Hepatocyte (in vitro differentiated cells): Measurements from ENCODE around the gene HIGD1C.

Experiments
- EZH2 ChIP-seq: fragments of 200-600 bp; sonication (generic); IDR thresholded peaks from 2 replicates; pipeline ENCODE4 v1.6.1; 2016; ENCODE audit warnings: antibody characterized with exemption, mild to moderate bottlenecking, borderline replicate concordance
- TF ChIP-seq, protein P1 (sequence below): fragments of 200-600 bp; sonication (generic); IDR thresholded peaks from 2 replicates; pipeline ENCODE4 v1.5.1; 2016; ENCODE audit warnings: antibody characterized with exemption, mild to moderate bottlenecking; ENCODE audit not compliant: poor library complexity

DNA sequence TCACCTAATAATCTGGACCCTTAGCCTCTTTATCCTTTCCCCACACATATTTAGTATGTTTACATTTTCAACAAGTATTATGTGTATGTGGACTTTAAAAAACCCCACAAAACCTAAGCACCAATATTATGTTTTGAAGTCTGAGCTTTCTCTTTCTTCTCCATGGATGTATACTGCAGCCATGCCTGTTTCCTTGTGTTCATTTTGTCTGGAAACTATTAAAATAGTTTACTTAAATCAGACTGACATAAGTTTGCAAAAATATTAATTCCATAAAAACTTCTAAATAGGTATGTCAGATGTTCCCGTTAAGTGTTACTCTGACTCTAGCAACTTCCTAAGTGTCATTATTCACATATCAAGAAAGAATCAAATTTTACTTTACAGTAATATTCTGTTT is 2.9 kb downstream of the HIGD1C start:
- no peak for TF ChIP-seq EZH2
- TF ChIP-seq, protein P1, sequence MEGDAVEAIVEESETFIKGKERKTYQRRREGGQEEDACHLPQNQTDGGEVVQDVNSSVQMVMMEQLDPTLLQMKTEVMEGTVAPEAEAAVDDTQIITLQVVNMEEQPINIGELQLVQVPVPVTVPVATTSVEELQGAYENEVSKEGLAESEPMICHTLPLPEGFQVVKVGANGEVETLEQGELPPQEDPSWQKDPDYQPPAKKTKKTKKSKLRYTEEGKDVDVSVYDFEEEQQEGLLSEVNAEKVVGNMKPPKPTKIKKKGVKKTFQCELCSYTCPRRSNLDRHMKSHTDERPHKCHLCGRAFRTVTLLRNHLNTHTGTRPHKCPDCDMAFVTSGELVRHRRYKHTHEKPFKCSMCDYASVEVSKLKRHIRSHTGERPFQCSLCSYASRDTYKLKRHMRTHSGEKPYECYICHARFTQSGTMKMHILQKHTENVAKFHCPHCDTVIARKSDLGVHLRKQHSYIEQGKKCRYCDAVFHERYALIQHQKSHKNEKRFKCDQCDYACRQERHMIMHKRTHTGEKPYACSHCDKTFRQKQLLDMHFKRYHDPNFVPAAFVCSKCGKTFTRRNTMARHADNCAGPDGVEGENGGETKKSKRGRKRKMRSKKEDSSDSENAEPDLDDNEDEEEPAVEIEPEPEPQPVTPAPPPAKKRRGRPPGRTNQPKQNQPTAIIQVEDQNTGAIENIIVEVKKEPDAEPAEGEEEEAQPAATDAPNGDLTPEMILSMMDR = no peak
